Stimulated activated CD4-positive, alpha-beta T cell treated with anti-CD3 and anti-CD28 coated beads, TNF-alpha, amount 100 ng/mL, for 4 hours (primary cell): ENCODE measurements around the gene TAMM41.
"Not testable (repeated sequence)": the region's sequence is repeated elsewhere in the genome, so short reads cannot be mapped to it uniquely, and the experiment has no call there.

ENCODE experiments used
- DNase-seq, 3 experiments: peaks; one replicate each; pipeline ENCODE4 v3.0.0-alpha.2; 2020; ENCODE audit warnings: low read depth in 3 of 3

The TAMM41 gene

DNA sequence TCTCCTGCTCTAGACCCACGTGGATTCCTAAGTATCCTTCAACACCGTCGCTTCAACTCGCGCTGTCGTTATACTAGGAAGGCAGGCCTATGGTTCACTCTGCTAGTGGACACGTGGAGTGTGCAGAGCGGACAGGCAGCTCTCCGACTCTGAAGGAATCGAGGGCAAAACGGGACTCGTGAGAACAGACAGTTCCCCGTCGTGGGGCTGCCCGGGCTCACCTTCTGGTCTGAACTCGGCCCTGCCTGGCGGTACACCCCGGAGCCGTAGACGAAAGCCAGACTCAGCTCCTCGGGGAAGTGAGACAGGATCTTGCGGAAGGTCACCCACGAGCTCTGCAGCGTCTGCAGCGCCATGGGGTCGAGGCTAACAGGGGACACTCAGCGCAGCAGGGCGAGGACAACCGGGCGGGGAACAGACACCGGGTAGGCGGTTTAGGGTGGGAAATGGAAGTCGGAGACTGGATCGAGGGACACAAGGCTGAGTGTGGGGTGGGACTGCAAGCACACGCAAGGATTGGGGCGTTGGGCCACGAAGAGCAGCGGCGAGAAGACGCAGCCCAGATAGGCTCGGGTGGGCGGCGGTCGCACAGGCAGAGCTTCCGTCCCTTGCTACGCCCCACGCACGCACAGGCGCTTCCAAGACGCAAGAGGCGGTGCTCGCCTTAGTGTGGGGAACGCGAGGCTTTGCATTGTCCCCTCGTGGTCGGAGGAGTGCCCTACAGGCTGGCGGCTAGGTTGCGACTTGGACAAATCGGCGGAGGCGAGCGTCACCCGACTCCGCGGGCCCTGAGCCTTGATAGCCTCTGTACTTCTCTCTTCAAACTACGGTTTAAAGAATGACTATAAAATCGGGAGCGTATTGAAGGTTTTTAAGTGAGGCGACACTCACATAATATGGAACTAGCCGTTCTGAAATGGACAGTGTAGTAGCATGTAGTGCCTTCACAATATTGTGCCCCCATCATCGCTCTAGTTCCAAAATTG lies at the start of gene TAMM41:
TAMM41 (minus strand) TSS at position 605 of the 986 bp plus-strand sequence; CDS start at position 356, 249 bp downstream.
- DNase-seq, result peak; percentile 72 to 85 (median 81)

DNA sequence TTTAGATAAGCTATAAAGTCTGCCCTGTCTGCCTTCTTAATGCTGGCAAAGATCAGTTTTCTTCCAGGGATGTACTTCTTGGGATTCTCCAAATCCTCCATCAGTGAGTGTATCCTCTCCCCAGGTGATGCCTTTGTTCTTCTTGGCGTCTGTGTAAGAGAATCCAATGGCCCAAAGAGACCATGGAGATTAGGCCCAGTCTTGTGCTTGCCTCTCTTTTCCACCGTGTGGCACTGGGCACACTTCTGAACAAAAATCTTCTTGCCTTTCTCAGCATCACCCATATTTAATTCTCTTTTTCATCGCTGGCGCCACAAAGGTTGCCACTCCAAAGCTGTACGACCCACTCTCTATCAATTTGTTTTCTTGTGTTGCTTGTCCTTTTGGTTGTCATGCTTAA lies 32.2 kb upstream of the TAMM41 start:
- DNase-seq, result no peak

- DNase-seq, result not testable (repeated sequence)
Observed at GRCh38 chr3:11874707-11875106, 28.0 kb upstream of the TAMM41 start.

GRCh38 chr3:11863739-11864138 lies 17.1 kb upstream of the TAMM41 start:
- DNase-seq, result not testable (repeated sequence)

GRCh38 chr3:11862584-11862983 lies 15.9 kb upstream of the TAMM41 start:
- not testable (repeated sequence) for DNase-seq

DNA sequence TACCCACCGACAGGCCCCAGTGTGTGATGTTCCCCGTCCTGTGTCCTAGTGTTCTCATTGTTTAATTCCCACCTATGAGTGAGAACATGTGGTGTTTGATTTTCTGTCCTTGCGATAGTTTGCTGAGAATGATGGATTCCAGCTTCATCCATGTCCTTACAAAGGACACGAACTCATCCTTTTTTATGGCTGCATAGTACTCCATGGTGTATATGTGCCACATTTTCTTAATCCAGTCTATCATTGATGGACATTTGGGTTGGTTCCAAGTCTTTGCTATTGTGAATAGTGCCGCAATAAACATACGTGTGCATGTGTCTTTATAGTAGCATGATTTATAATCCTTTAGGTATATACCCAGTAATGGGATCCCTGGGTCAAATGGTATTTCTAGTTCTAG lies 15.5 kb upstream of the TAMM41 start:
- not testable (repeated sequence) for DNase-seq

GRCh38 chr3:11860213-11860612 lies 13.5 kb upstream of the TAMM41 start:
- not testable (repeated sequence) for DNase-seq

DNA sequence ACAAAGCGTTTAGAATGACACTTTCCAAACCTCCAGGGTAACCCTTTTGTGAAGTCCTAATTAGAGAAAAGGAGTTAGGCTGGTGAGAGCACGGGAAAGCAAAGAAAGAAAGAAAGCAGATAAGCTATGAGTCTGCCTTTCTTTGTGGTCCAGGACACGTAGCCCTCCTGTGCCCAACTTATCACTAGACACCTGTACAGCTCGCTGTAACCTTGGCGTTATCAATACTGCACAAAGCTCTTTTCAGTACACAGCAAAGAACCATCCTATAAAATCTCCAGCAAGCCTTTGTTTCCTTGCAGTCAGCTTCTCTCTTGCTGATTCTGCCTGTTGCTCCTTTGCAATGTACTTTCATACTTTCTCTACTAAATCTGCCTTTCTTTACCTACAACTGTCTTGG lies 6.8 kb upstream of the TAMM41 start:
- no peak for DNase-seq

GRCh38 chr3:11850003-11850402 lies 3.3 kb upstream of the TAMM41 start:
- no peak for DNase-seq

GRCh38 chr3:11847607-11848006 lies 922 bp upstream of the TAMM41 start:
- no peak for DNase-seq

GRCh38 chr3:11845651-11846050 lies 1.0 kb downstream of the TAMM41 start:
- DNase-seq, result no peak

- DNase-seq, result no peak
Observed at GRCh38 chr3:11844891-11845290, 1.8 kb downstream of the TAMM41 start.

DNA sequence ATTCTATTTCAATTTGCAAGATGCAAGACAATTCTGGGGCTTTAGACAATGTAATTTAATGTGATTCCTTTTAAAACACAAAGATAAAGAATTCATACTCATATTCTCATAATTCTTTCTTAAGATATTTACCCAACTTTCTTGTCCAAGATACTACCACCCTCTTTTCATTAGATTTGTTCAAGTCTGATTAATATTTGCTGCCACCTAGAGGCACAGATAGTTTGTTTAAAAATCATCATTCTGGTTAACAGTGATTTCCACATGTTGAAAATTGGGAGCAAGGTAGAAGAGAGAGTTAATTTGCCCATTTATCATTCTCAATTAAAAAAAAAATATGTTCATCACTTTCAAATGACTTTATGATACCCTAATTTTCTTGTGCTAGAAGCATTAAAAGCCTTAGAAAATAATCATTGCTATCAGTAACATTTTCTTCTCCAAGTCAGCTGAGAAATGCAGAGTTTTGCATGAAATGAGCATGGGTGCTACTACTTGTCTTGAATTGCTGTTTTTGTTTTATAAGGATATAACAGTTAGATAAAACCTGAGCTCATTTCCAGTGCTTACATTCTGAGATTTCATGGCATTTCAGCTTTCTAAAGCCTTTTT lies 11.6 kb downstream of the TAMM41 start:
- no peak for DNase-seq

DNA sequence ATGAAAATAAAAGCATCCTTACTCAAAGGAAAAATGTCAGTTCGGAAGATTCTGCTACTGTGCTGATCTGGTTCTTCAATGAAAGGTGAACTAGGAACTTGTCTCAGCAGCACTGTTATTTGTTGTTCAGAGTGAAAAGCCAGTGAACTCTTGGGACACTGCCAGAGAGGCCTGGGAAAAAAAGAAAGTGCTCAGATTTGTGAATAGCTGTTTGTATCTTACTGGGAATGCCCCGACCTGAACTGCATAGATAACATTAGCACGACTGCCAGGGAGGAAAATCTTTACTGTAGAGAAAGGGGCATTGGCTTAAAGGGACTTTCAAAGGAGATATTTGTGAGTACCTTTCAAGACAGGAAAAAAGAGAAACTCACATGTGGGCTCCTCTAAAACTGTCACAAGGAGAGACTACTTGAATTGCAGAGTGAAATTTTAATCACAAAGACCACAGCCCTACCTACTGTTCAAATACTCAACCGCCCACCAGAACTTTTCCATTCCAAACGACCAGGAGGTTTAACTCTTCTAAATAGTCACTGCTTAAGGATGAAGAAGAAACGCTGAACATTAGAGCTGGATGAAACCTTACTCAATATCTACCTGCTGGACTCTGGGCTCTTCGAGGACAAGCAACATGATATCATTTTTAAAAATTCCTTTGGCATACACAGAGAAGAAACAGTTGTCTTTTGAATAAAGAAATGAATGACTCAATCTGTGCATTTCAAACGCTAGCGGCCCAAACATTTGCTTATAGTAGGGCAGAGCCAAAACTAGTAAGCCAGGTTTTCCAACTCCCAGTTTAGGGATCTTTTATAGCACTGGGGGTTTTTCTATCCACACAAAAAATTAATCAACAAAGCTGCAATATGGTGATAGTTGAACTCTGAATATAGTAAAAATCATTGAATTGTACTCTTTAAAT lies 13.4 kb downstream of the TAMM41 start:
- no peak for DNase-seq

- DNase-seq, result no peak
Observed at GRCh38 chr3:11829416-11829815, 17.3 kb downstream of the TAMM41 start.

DNA sequence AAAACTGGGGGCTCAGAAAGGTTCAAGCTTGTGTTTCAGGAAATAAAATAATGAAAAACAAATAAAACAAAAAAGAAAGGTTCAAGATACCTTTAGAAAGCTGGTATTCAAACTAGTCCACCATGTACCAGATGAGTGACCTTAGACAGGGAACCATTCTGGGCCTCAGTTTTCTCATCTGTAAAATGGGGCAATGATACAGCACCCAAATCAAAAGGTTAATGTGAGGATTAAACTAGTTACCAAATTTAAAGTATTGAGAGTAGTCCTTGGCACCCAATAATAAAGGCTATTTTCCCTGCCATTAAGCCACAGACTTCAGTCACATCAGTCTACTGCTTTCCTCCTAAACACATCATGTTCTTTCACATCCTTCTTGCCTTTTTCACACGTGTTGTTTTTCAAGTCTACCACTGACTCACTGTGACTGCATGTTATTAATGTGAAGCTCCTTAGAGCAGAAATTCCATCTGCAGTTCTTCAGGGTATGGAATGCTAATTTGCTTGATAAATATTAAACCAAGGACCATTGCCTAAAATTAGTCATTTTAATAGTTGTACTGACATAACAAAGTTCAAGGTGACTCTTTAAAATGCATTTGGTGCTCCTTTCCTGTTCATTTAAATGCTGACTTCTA lies 19.9 kb downstream of the TAMM41 start:
- DNase-seq, result no peak

GRCh38 chr3:11825301-11825700 lies 21.4 kb downstream of the TAMM41 start:
- no peak for DNase-seq

DNA sequence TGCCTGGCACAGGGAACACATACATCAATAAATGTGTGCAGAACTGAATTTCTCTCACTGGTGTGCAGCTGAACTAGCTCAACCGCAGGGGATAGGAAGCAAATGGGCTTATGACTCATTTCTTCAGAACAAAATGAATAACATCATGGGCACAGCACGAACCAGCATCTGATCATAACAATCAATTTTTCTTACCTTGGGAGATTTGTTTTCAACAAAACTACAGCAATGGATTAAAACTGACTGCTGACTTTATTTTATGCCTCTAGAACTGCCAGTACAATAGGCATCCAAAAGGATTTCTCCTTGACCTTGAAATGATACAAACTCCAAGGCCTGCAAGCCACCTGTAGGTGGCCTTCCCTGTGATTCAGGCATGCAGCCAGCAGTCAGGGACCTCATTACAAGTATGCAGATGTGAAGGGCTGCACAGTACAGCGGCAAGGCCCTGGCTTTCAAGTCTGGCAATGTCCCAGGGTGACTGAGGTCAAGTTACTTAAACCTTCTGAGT lies 26.1 kb downstream of the TAMM41 start:
- DNase-seq, result no peak

DNA sequence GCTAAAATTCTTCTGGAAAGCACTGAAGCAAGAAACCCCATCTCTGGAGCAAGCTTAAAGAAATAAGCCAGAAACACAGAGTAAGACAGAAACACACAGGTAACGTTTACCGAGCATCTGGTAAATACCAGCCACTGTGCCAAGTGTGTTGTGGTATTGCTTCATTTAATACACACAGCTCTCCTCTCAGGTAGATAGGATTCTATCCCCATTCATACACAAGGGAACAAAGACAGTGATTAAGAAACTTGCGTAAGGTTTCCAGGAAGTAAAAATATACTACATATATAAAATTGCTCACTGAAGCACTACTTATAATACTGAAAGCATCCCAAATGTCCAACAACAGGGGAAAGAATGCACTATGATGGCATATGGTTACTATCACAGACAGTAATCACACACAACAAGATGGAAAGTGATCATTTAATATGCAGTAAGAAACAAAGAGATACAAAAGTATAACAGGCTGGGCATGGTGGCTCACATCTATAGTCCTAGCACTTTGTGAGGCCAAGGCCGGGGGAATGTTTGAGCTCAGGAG lies 27.5 kb downstream of the TAMM41 start:
- DNase-seq, result no peak

GRCh38 chr3:11818033-11818432 lies 28.7 kb downstream of the TAMM41 start:
- no peak for DNase-seq

- no peak for DNase-seq
Observed at GRCh38 chr3:11815111-11815510, 31.6 kb downstream of the TAMM41 start.
